ENCODE data around the gene VWA3B.

VWA3B gene

DNA sequence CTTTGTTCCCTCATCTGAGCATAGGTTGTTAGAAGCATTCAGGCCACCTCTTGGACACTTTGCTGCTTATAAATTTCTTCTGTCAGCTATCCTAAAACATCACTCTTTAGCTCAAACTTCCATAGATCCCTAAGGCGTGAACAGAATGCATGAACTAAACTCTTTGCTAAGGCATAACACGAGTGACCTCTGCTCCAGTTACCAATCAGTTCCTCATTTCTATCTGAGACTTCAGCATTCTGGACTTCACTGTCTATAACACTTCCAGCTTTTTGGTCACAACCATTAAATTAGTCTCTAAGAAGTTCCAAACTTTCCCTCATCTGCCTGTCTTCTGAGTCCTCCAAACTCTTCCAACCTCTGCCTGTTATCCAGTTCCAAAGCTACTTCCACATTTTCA, 8.3 kb upstream of the VWA3B start:
- Histone ChIP-seq H4K91ac (ENCODE audit: low read depth, low read length, poor library complexity) (no peak overlapping the region), H3K4ac (ENCODE audit: low read length) (no peak overlapping the region), H3K4me1 (ENCODE audit: control insufficient read depth in 2 of 2, insufficient read depth in 1 of 2, low read depth in 1 of 2, low read length in 2 of 2) (peaks cover 0 to 3% of the 10 kb centered on the region in 2 donors), H3K9ac (ENCODE audit: low read depth, low read length, poor library complexity) (no peak overlapping the region), H2BK5ac (ENCODE audit: low read length) (no peak overlapping the region), H3K79me1 (ENCODE audit: low read depth, low read length) (no peaks in the 10 kb centered on the region), H3K27me3 (ENCODE audit: control insufficient read depth in 3 of 3, insufficient read depth in 3 of 3, low read depth in 1 of 3, low read length in 3 of 3) (no peaks in the 10 kb centered on the region), H3K36me3 (replicated peaks in 1 of 2; ENCODE audit: control insufficient read depth in 2 of 2, insufficient read depth in 2 of 2, low read length in 2 of 2) (no peaks in the 10 kb centered on the region), H3K23ac (ENCODE audit: low read depth, low read length, poor library complexity) (no peak overlapping the region), H2AFZ (ENCODE audit: low read length) (no peak overlapping the region), H2BK12ac (ENCODE audit: low read length) (no peak overlapping the region), H3K14ac (ENCODE audit: low read length) (no peak overlapping the region), H3K18ac (ENCODE audit: low read length) (no peak overlapping the region), H2AK5ac (ENCODE audit: low read depth, low read length) (no peak overlapping the region), H3K4me3 (ENCODE audit: low read length in 2 of 2) (no peak overlapping the region), H3K9me3 (replicated peaks in 1 of 2; ENCODE audit: control insufficient read depth in 2 of 2, insufficient read depth in 1 of 2, low read depth in 1 of 2, low read length in 2 of 2) (no peaks in the 10 kb centered on the region), H3K4me2 (ENCODE audit: insufficient read depth, low read length, poor library complexity, severe bottlenecking) (no peak overlapping the region), H2BK15ac (ENCODE audit: low read length) (no peak overlapping the region), H3K27ac (replicated peaks; ENCODE audit: low read length) (no peak overlapping the region), H4K8ac (ENCODE audit: low read depth, low read length) (no peak overlapping the region), H2BK120ac (ENCODE audit: low read depth, low read length) (no peak overlapping the region)
- no peak for DNase-seq (ENCODE audit: low spot score)
- no CpG with 5 or more reads among the region's 2 CpGs for WGBS, 2 donors (ENCODE audit: extremely low coverage in 2 of 2, insufficient read length in 2 of 2, insufficient replicate concordance in 1 of 2)

DNA sequence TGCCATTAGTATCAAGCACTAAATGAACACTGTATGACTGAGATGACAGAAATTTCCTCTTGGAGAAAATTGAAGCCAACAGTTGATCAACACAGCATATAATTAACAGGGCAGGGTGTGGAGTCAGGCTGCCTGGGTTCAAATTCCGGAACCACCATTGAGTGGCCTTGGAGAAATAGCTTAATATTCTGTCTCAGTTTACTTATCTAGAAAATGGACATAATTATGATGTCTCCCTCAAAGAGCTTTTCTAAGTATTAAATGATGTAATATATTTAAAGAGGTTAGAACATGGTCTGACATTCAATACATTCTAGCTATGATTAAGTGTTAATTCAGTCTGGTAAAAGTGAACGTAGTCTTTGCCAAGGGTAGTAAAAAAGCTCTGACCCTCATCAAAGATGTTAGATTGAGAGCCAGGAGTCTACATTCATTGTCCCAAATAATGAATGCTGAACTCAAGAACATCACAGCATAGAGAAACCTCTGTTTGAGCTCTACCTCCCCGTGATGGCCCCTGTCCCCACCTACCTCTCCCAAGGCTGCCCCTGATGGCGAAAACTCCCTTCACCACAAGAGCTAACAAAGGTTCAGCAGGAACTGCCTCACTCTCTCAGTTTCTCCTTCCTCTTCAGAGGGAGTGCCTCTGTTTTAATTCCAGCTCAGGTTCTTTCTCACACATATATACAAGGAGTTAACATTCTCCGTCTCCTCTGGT, 2.7 kb upstream of the VWA3B start:
- no peak overlapping the region for H3K14ac ChIP-seq (ENCODE audit: low read length)
- H3K23ac ChIP-seq (ENCODE audit: low read depth, low read length, poor library complexity), result no peak overlapping the region
- H2AFZ ChIP-seq (ENCODE audit: low read length), result no peak overlapping the region
- peaks cover 4 to 5% of the 10 kb centered on the region in 2 donors for H3K4me1 ChIP-seq (ENCODE audit: control insufficient read depth in 2 of 2, insufficient read depth in 1 of 2, low read depth in 1 of 2, low read length in 2 of 2)
- H4K8ac ChIP-seq (ENCODE audit: low read depth, low read length), result no peak overlapping the region
- no peak overlapping the region for H2BK15ac ChIP-seq (ENCODE audit: low read length)
- no peak overlapping the region for H3K27ac ChIP-seq (replicated peaks; ENCODE audit: low read length)
- no peak overlapping the region for H4K91ac ChIP-seq (ENCODE audit: low read depth, low read length, poor library complexity)
- no peak overlapping the region for H2BK5ac ChIP-seq (ENCODE audit: low read length)
- H3K9ac ChIP-seq (ENCODE audit: low read depth, low read length, poor library complexity), result no peak overlapping the region
- H3K4me3 ChIP-seq (ENCODE audit: low read length in 2 of 2), result no peak overlapping the region
- H3K18ac ChIP-seq (ENCODE audit: low read length), result no peak overlapping the region
- H3K27me3 ChIP-seq (ENCODE audit: control insufficient read depth in 3 of 3, insufficient read depth in 3 of 3, low read depth in 1 of 3, low read length in 3 of 3), result peaks cover 5 to 46% (median 24%) of the 10 kb centered on the region in 3 experiments
- H3K4ac ChIP-seq (ENCODE audit: low read length), result no peak overlapping the region
- H3K79me1 ChIP-seq (ENCODE audit: low read depth, low read length), result no peaks in the 10 kb centered on the region
- no peak overlapping the region for H2BK120ac ChIP-seq (ENCODE audit: low read depth, low read length)
- peaks cover 0 to 5% of the 10 kb centered on the region in 2 donors for H3K9me3 ChIP-seq (replicated peaks in 1 of 2; ENCODE audit: control insufficient read depth in 2 of 2, insufficient read depth in 1 of 2, low read depth in 1 of 2, low read length in 2 of 2)
- no peak for DNase-seq (ENCODE audit: low spot score)
- H2AK5ac ChIP-seq (ENCODE audit: low read depth, low read length), result no peak overlapping the region
- H3K4me2 ChIP-seq (ENCODE audit: insufficient read depth, low read length, poor library complexity, severe bottlenecking), result no peak overlapping the region
- no peak overlapping the region for H2BK12ac ChIP-seq (ENCODE audit: low read length)
- WGBS, 2 donors (ENCODE audit: extremely low coverage in 2 of 2, insufficient read length in 2 of 2, insufficient replicate concordance in 1 of 2), result no CpG with 5 or more reads among the region's 5 CpGs
- H3K36me3 ChIP-seq (replicated peaks in 1 of 2; ENCODE audit: control insufficient read depth in 2 of 2, insufficient read depth in 2 of 2, low read length in 2 of 2), result no peaks in the 10 kb centered on the region

DNA sequence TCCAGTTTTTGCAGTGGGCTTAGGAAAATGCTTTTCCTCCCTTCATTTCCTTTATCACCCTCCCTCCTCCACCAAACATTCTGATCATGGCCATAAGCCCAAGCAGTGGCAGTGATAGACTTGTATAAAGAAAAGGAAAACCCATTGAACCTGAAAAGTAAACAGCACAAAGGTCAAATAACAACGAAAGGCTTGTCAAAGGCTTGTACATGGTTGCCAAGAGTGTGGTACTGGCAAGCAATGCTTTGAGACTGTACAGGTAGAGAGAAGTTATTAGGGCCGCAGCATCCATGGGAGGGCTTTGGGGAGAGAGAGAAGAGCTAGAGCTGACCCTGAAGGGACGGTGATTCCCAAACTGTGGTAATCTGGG, 2.1 kb upstream of the VWA3B start:
- no peak overlapping the region for H4K8ac ChIP-seq (ENCODE audit: low read depth, low read length)
- H2AFZ ChIP-seq (ENCODE audit: low read length), result no peak overlapping the region
- no peak overlapping the region for H3K4me3 ChIP-seq (ENCODE audit: low read length in 2 of 2)
- no peak overlapping the region for H2AK5ac ChIP-seq (ENCODE audit: low read depth, low read length)
- H3K4ac ChIP-seq (ENCODE audit: low read length), result no peak overlapping the region
- H3K23ac ChIP-seq (ENCODE audit: low read depth, low read length, poor library complexity), result no peak overlapping the region
- H3K14ac ChIP-seq (ENCODE audit: low read length), result no peak overlapping the region
- no peak overlapping the region for H3K4me2 ChIP-seq (ENCODE audit: insufficient read depth, low read length, poor library complexity, severe bottlenecking)
- WGBS, 2 donors (ENCODE audit: extremely low coverage in 2 of 2, insufficient read length in 2 of 2, insufficient replicate concordance in 1 of 2), result no CpG with 5 or more reads among the region's 3 CpGs
- H2BK15ac ChIP-seq (ENCODE audit: low read length), result no peak overlapping the region
- H3K18ac ChIP-seq (ENCODE audit: low read length), result no peak overlapping the region
- peaks cover 5 to 48% (median 24%) of the 10 kb centered on the region in 3 experiments for H3K27me3 ChIP-seq (ENCODE audit: control insufficient read depth in 3 of 3, insufficient read depth in 3 of 3, low read depth in 1 of 3, low read length in 3 of 3)
- H3K36me3 ChIP-seq (replicated peaks in 1 of 2; ENCODE audit: control insufficient read depth in 2 of 2, insufficient read depth in 2 of 2, low read length in 2 of 2), result no peaks in the 10 kb centered on the region
- DNase-seq (ENCODE audit: low spot score), result no peak
- no peaks in the 10 kb centered on the region for H3K79me1 ChIP-seq (ENCODE audit: low read depth, low read length)
- H3K27ac ChIP-seq (replicated peaks; ENCODE audit: low read length), result no peak overlapping the region
- no peak overlapping the region for H2BK12ac ChIP-seq (ENCODE audit: low read length)
- H3K9me3 ChIP-seq (replicated peaks in 1 of 2; ENCODE audit: control insufficient read depth in 2 of 2, insufficient read depth in 1 of 2, low read depth in 1 of 2, low read length in 2 of 2), result peaks cover 0 to 5% of the 10 kb centered on the region in 2 donors
- H4K91ac ChIP-seq (ENCODE audit: low read depth, low read length, poor library complexity), result no peak overlapping the region
- H3K9ac ChIP-seq (ENCODE audit: low read depth, low read length, poor library complexity), result no peak overlapping the region
- H2BK5ac ChIP-seq (ENCODE audit: low read length), result no peak overlapping the region
- peaks cover 4 to 5% of the 10 kb centered on the region in 2 donors for H3K4me1 ChIP-seq (ENCODE audit: control insufficient read depth in 2 of 2, insufficient read depth in 1 of 2, low read depth in 1 of 2, low read length in 2 of 2)
- H2BK120ac ChIP-seq (ENCODE audit: low read depth, low read length), result no peak overlapping the region

DNA sequence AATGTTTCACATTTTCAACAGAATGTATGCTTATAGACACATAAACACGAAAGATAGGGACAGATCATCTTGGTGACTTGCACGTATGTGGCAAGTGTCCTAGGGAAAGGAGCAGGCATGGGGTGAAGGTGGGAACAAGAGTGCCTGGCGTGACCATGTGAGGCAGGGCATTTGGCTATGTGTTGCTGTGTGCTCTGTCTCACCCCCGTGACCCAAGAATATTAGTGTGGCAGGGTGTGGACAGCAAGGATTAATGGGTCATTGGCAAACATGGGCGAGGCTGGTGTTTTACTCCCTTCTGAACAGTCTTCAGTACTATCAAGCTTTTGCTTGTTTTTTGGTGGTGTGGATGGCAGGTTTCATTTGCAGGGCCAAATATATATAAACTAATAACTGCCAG, 1.3 kb upstream of the VWA3B start:
- no peak overlapping the region for H2AK5ac ChIP-seq (ENCODE audit: low read depth, low read length)
- H3K18ac ChIP-seq (ENCODE audit: low read length), result no peak overlapping the region
- H3K36me3 ChIP-seq (replicated peaks in 1 of 2; ENCODE audit: control insufficient read depth in 2 of 2, insufficient read depth in 2 of 2, low read length in 2 of 2), result no peaks in the 10 kb centered on the region
- H3K4me3 ChIP-seq (ENCODE audit: low read length in 2 of 2), result no peak overlapping the region
- H4K8ac ChIP-seq (ENCODE audit: low read depth, low read length), result no peak overlapping the region
- H2AFZ ChIP-seq (ENCODE audit: low read length), result no peak overlapping the region
- no peak overlapping the region for H3K27ac ChIP-seq (replicated peaks; ENCODE audit: low read length)
- H4K91ac ChIP-seq (ENCODE audit: low read depth, low read length, poor library complexity), result peak overlapping the region; percentile 89
- no peak overlapping the region for H2BK120ac ChIP-seq (ENCODE audit: low read depth, low read length)
- no peak for DNase-seq (ENCODE audit: low spot score)
- no peak overlapping the region for H2BK15ac ChIP-seq (ENCODE audit: low read length)
- H2BK5ac ChIP-seq (ENCODE audit: low read length), result no peak overlapping the region
- WGBS, 2 donors (ENCODE audit: extremely low coverage in 2 of 2, insufficient read length in 2 of 2, insufficient replicate concordance in 1 of 2), result no CpG with 5 or more reads among the region's 5 CpGs
- no peak overlapping the region for H3K9ac ChIP-seq (ENCODE audit: low read depth, low read length, poor library complexity)
- no peak overlapping the region for H3K4ac ChIP-seq (ENCODE audit: low read length)
- no peaks in the 10 kb centered on the region for H3K79me1 ChIP-seq (ENCODE audit: low read depth, low read length)
- H3K23ac ChIP-seq (ENCODE audit: low read depth, low read length, poor library complexity), result peak overlapping the region; percentile 75
- no peak overlapping the region for H3K4me2 ChIP-seq (ENCODE audit: insufficient read depth, low read length, poor library complexity, severe bottlenecking)
- H2BK12ac ChIP-seq (ENCODE audit: low read length), result no peak overlapping the region
- peaks cover 5 to 49% (median 24%) of the 10 kb centered on the region in 3 experiments for H3K27me3 ChIP-seq (ENCODE audit: control insufficient read depth in 3 of 3, insufficient read depth in 3 of 3, low read depth in 1 of 3, low read length in 3 of 3)
- H3K9me3 ChIP-seq (replicated peaks in 1 of 2; ENCODE audit: control insufficient read depth in 2 of 2, insufficient read depth in 1 of 2, low read depth in 1 of 2, low read length in 2 of 2), result peaks cover 0 to 5% of the 10 kb centered on the region in 2 donors
- peaks cover 4 to 5% of the 10 kb centered on the region in 2 donors for H3K4me1 ChIP-seq (ENCODE audit: control insufficient read depth in 2 of 2, insufficient read depth in 1 of 2, low read depth in 1 of 2, low read length in 2 of 2)
- H3K14ac ChIP-seq (ENCODE audit: low read length), result no peak overlapping the region

Measured in neuronal stem cell (in vitro differentiated cells).